GM10266 (cell line): ENCODE results near the gene CUL1.

Experiments
- DNase-seq: peaks from one replicate; pipeline ENCODE4 v3.0.0; 2012; ENCODE audit errors: extremely low spot score
- CTCF ChIP-seq: IDR thresholded peaks from 2 replicates; pipeline ENCODE4 v1.5.1; 2012; ENCODE audit warnings: mild to moderate bottlenecking, low read depth; ENCODE audit not compliant: control insufficient read depth, insufficient read depth; ENCODE audit errors: missing control alignments

The CUL1 gene

GRCh38 chr7:148717266-148717793 lies 18.6 kb downstream of the CUL1 start:
- no peak for DNase-seq
- no peak for TF ChIP-seq CTCF

GRCh38 chr7:148718431-148718830 lies 19.7 kb downstream of the CUL1 start:
- no peak for TF ChIP-seq CTCF
- DNase-seq = no peak

- no peak for DNase-seq
- no peak for TF ChIP-seq CTCF
Observed at GRCh38 chr7:148719753-148720152, 21.1 kb downstream of the CUL1 start.

- no peak for TF ChIP-seq CTCF
- no peak for DNase-seq
Observed at GRCh38 chr7:148720472-148720871, 21.8 kb downstream of the CUL1 start.

- TF ChIP-seq CTCF = no peak
- DNase-seq = no peak
Observed at GRCh38 chr7:148721390-148721789, 22.7 kb downstream of the CUL1 start.

GRCh38 chr7:148722340-148723165 lies 23.9 kb downstream of the CUL1 start:
- no peak for DNase-seq

More at GRCh38 chr7:148722340-148723165, 23.9 kb downstream of the CUL1 start:
- TF ChIP-seq CTCF = no peak
